DOHH2 (cell line): ENCODE results near the gene HSPBP1.

Experiments used
- EZH2phosphoT487 ChIP-seq: fragments of 200-600 bp; sonication (generic); IDR thresholded peaks from 2 replicates; pipeline ENCODE4 v1.6.1; 2017; ENCODE audit warnings: borderline replicate concordance, mild to moderate bottlenecking, antibody characterized with exemption, low read length, moderate library complexity, mixed read lengths
- TF ChIP-seq, protein P1 (sequence below): fragments of 200-600 bp; sonication (generic); IDR thresholded peaks from one replicate; pipeline ENCODE4 v1.5.1; 2014; ENCODE audit warnings: antibody characterized with exemption, mild to moderate bottlenecking, low read depth, low read length; ENCODE audit not compliant: poor library complexity, severe bottlenecking

DNA sequence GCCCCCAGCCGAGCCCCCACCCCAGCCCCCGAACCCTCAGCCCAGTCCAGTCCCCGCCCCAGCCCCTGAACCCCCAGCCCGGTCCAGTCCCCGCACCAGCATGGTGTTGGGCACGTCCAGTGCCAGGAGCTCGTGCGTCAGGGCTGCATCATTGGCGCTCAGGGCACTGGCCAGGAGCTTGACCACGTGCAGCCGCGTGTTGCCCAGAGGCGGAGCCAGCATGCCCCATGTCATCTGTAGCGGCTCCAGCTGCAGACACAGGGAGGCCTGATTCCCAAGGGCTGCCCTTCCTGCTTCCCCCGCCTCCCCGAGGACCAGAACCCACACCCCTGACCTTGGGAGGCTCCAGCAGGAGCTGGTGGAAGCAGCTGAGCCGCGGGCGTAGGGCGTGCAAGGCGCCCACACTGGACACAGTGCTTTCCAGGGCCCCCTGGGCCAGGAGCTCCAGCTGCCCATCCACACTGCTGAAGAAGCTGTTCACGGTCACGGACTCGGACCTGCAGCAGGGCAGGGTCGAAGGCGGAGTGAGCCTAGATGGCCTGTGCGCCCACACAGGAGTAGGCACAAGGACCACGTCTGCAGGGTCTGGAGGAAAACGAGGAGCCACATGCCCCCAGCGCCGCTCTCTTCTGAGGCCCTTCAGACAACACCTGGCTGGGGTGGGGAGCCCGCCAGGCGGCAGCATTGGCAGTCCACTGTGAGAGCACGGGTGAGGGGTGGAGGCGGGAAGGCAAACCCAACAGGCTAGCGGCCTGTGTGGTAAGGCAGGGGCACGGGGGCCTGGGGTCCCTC, 38.6 kb downstream of the HSPBP1 start:
- TF ChIP-seq, protein P1, sequence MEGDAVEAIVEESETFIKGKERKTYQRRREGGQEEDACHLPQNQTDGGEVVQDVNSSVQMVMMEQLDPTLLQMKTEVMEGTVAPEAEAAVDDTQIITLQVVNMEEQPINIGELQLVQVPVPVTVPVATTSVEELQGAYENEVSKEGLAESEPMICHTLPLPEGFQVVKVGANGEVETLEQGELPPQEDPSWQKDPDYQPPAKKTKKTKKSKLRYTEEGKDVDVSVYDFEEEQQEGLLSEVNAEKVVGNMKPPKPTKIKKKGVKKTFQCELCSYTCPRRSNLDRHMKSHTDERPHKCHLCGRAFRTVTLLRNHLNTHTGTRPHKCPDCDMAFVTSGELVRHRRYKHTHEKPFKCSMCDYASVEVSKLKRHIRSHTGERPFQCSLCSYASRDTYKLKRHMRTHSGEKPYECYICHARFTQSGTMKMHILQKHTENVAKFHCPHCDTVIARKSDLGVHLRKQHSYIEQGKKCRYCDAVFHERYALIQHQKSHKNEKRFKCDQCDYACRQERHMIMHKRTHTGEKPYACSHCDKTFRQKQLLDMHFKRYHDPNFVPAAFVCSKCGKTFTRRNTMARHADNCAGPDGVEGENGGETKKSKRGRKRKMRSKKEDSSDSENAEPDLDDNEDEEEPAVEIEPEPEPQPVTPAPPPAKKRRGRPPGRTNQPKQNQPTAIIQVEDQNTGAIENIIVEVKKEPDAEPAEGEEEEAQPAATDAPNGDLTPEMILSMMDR: no peak
- TF ChIP-seq EZH2phosphoT487: no peak
